SU-DHL-6 (cell line): Measurements from ENCODE around the gene ANKRD33.

Source experiments
- EZH2phosphoT487 ChIP-seq: fragments of 200-600 bp; sonication (generic), shearing (Covaris generic); conservative IDR thresholded peaks from 2 replicates; pipeline ENCODE4 v1.6.1; 2018; ENCODE audit warnings: mild to moderate bottlenecking, antibody characterized with exemption, low read length, moderate library complexity, mixed read lengths
- TF ChIP-seq, protein P1 (sequence below): fragments of 200-600 bp; sonication (generic); IDR thresholded peaks from one replicate; pipeline ENCODE4 v1.5.1; 2017; ENCODE audit warnings: antibody characterized with exemption, mild to moderate bottlenecking, low read length, moderate library complexity; ENCODE audit not compliant: insufficient read depth, poor library complexity, severe bottlenecking

DNA sequence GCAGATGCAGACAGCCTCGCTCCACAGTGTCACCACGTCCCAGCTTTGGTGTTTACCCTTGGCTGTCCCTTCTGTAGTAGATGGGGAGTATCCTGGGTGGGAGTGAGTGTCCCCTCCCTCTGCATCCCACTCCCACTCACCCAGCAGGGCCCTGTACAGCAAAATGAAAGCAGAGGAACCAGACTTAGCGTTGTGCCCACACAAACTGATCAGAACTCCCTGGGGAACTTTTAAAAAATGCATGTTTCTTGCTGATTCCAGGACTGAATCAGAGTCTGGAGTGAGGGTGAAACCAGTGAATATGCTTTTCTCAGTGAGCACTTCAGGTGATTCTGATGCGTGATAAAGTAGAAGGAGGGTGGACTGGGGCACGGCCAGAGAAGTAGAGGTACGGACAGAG lies 22.3 kb downstream of the ANKRD33 start:
- TF ChIP-seq, protein P1, sequence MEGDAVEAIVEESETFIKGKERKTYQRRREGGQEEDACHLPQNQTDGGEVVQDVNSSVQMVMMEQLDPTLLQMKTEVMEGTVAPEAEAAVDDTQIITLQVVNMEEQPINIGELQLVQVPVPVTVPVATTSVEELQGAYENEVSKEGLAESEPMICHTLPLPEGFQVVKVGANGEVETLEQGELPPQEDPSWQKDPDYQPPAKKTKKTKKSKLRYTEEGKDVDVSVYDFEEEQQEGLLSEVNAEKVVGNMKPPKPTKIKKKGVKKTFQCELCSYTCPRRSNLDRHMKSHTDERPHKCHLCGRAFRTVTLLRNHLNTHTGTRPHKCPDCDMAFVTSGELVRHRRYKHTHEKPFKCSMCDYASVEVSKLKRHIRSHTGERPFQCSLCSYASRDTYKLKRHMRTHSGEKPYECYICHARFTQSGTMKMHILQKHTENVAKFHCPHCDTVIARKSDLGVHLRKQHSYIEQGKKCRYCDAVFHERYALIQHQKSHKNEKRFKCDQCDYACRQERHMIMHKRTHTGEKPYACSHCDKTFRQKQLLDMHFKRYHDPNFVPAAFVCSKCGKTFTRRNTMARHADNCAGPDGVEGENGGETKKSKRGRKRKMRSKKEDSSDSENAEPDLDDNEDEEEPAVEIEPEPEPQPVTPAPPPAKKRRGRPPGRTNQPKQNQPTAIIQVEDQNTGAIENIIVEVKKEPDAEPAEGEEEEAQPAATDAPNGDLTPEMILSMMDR: no peak
- no peak for TF ChIP-seq EZH2phosphoT487
